HG03354 (cell line): ENCODE measurements around the gene COLEC11.
"Not testable (repeated sequence)": the region's sequence is repeated elsewhere in the genome, so short reads cannot be mapped to it uniquely, and the experiment has no call there.

Source experiments
- ATAC-seq: cut with Tn5 transposase; IDR thresholded peaks from one replicate; pipeline ENCODE4 v1.9.1; 2021; ENCODE audit warnings: mild to moderate bottlenecking; ENCODE audit not compliant: unreplicated experiment, poor library complexity, severe bottlenecking

COLEC11 gene

DNA sequence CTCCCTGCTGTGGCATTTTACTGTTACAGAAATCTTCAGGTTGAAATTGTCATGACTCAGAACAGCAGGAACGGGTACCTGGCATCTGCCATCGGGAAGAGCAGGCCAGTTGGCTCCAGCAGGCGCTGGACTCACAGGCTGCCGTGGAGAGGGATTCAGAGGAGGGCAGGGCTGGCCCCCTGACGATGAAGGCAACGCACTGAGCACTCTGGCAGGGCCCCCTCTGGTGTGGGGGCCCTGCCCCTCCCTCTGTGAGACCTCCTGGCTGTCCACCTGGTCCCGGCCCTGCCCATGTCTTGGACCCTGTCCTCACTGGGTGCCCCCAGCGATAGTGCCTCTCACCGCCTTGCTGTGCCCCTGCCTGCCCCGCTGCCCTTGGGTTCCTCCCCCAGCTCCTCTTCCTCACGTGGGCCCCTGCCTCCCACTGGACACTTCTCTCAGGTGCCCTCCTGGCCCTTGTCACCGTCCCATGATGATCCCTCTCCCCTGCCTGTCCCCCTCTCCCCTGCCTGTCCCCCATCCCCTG is 39.7 kb downstream of the COLEC11 start:
- no peak for ATAC-seq

DNA sequence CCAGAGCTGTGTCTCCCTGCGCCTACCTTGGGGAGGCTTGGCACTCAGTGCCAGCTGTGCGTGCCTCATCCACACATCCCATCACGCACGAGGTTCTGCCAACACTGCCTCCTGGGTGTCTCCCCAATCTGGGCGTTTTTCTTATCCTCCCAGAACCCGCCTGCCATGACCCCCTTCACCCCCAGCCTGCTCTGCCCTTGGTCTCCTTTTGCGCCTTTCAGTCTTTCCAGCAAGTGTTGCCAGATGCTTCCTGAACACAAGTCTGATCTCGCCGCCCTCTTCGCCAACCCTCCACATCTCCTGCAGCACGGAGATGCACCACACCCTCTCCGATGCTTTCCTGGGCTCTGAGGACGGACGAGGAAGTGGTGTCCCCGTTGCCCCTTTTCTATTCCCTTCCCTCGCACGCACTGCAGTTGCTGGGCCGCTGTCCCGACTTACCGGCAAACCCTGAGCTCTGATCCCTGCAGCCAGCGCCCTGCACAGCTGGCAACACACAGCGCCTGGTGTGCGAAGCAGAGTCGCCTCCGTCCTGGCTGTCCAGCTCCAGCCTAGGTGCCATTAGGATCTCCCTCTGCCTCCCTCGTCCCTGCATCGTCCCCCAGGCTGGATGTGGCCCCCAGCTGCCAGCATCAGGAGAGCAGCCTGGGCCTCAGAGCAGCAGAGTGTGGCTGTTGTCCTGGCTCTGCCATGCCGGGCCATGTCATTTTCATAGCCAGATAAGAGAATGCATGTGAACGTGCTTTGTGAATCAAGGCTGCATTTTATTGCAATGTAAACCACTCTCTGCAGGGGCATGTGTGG is 40.5 kb downstream of the COLEC11 start:
- no peak for ATAC-seq

DNA sequence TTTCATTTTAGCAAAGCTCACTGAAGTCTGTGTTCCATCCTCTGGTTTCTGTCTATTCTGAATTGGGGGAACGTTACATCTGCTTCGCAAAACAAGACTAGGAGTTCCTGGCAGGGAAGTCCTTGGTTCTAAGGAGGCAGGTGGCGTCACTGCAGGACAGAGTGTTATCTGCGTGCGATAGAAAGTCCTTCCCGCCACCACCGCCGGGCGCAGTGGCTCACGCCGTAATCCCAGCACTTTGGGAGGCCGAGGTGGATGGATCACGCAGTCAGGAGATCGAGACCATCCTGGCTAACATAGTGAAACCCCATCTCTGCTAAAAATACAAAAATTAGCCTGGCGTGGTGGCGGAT is 41.0 kb downstream of the COLEC11 start:
- ATAC-seq, result not testable (repeated sequence)

DNA sequence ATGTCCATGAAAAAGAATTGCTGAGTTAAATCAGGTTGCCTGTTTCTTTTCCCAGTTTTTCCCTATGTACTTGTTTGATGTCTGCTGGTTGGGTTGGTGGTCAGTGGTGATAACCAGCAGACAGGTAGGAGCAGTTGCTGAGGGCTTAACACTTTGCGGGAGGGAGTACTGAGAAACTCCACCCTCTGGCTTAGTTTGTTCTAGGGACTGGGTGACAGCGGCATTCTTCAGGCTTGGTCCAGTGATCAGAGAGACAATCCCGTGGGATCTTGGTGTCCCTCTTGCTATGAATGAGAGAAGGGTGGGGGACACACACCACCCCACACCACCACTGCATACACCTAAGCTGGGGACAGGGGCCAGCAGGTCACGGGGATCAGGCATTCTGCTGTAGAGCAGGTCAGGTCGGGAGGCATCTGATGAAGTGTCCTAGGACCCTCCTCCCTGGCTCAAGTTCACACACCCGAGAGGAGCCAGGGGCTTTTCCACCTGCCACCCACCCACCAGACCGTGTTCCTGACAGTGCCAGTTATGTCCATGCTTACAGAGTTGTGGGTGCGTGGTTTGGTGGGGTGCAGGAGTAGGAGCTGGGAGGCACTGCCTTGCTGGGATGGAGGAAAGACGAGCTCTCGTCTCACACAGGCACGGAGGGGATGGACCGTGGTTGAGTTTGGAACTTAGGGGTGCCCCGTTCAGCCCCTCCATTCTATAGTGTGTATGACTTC is 41.8 kb downstream of the COLEC11 start:
- ATAC-seq, result no peak

DNA sequence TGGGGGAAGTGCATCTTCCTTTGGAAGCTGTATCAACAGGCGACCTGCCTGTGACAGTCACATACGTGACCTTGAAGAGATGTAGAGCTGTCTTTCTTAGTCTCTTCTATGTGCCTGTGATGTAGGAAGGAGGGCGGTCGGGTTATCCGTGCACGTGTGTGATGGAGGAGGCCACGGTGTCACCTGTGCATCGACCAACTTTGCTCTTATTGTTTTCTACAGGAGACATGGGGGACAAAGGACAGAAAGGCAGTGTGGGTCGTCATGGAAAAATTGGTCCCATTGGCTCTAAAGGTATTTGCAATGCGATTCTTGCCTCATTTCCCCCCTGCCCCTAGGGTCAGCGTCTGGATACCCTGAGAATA is 42.4 kb downstream of the COLEC11 start:
- ATAC-seq, result no peak

DNA sequence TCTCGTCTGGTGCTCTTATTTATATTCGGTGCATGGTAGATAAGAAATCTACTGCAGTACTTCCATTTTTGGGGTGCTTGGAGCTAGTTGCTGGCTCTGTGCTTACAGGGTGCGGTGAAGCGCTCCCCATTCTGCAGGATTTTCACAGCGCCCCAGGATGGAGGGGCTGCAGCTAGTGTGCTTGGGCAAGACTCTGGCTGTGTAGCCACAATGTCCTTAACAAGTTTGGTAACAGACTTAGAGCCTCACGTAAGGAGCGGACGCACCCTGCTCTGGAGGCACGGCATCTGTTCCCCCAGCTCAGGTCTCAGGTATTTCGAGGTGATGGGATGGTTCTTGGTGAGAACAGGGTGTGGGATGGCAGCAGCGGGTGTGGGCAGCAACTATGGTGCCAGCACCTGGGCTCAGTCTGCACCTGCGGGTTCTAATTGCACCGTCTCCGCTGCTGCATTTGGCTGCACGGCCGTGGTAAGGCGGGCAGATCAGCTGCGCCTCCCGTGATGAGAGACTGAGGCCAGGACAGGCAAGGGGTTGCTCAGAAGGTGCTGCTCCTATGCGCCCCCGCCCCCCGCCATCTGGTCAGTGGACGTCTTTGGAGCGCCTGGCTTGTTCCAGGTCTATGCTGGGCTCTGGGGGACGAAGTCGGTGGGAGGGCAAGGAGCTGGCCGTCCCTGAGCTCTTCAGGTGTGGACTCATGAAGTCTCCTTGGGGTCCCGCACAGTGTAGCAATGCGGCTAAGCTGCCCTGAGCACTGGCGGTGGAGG is 43.0 kb downstream of the COLEC11 start:
- no peak for ATAC-seq

DNA sequence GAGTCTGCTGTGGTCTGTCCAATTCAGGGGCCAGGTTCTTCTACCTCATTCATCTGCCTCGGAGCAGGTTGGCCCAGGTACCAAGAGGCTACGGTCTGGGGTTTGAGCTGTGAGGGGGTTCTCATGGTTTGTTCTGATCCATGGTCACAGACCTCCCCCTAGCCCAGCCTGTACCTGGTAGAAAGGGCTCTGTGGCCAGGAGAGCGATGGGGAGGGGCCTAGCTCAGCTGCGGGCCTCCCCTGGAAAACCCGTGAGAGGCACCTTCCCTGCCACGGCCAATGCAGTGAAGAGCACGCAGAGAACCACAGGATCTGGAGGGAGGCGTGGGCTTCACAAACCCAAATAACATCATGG is 43.5 kb downstream of the COLEC11 start:
- ATAC-seq, result no peak

DNA sequence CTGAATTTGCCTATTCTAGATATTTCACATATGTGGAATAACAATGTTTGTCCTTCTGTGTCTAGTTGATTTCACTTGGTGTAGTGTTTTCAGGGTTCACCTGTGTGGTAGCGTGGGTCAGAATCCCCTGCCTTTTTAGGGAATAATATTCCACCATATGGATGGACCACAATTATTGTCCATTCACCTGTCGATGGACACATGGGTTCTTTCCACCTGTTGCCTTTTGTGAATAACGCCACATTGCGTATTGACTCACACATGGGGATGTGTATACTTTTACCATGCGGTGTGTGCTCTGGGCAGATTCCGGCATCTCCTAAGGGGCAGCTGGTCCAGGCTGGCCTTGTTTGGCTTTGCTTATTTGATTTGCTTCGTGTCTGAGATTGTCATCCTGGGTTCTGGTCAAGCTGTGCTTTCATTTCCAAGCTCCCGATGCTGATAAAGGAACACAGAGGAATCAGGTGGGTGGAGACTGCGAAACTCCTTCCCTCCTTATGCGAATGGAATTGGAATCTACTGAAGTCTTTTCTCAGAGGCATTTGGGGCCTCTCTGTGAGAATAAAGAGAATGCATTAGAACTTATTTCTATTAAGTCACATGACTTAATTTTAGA is 44.2 kb downstream of the COLEC11 start:
- ATAC-seq, result no peak

DNA sequence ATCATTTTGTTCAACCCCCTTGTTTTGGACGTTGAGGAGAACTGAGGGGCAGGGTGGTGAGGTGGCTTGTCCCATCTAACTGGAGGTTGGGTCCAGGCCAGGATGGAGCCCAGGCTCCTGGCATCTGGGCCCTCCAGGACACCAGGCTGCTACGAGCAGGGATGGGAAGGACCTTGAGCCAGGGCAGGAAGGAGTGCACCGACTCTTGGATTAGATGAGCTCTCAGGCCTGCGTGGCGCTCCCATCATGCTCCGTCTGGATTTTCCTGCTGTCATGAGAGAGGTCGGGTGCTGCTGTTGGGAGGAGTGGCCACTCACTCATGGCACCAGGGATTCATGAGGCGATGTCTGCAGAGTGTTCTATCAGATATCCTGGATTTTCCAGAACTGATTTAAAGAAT is 44.7 kb downstream of the COLEC11 start:
- ATAC-seq, result no peak

DNA sequence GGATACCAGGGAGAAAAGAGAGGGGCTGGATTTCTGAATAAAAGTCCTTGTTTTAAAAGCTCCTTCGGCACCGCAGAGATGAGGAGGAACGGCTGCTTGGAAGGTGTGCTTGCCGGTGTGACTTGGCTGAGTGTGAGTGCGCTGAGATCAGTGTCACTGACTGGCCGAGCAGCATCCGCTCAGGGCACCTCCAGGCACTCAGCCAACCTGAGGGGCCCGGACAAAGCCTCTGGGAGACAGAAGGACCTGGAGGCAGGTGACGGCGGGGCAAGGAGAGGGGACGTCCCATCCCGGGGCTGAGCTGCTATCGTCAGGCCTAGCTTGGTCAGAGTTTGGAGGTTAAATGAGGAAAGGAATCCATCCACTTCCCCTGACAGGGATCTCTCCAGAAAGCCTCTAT is 46.3 kb downstream of the COLEC11 start:
- no peak for ATAC-seq

DNA sequence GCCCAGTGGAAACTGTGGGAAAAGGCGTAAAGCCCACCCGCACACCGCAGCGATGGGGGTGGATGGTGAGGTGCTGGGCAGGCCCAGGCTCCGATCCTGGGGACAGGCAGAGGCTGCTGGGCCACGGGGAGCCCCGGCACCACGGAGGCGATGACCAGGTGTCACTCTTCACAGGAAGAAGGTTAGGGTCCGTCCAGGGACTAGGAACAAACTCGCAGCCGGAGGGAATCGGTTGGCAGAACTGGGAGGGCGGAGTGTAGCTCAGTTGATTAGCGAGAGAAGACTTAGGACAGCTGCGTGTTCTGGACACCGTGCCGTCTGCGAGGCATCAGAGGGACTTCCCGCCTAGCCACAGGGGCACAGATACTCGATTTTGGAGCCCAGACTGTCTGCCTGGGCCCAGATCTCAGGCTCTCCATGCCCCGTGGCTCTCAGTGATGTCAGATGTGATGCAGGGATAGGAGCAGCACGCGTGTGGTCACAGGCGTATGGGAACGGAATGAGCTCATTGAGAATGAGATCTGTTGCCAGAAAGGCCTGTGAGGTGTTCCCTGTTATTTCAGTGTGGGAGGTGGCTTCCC is 47.0 kb downstream of the COLEC11 start:
- no peak for ATAC-seq

DNA sequence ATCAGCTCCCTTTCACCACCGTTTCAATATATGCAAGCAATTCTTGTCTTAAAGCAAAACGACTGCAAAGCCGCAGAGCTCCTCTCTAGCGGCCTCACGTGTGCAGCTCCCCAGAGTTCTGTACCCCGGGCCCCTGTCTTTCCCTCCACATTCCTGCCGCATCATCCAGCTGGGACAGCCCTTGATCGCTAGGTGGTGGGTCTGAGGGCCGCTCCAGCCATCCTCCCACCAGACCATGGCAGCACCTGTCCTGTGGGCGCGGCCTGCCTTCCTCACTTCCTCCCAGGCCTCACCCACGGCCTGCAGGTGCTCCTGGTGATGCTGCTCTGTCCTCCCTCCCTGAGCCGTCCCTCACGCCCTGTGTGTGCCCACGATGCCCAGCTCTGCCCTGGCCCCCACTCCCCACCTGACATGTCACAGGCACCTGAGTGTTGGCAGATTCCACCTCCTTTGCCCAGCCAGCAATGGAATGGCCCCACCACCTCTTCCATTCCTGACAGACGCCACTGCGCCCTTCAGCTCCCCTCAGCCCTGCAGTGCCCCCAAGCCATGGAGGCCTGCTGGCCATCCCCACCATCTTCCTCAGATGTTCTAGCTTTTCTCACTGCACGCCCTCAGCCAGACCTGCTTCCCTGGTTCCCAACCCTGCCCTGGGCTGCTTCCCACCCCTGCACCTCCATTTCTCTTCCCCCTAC is 47.8 kb downstream of the COLEC11 start:
- no peak for ATAC-seq

DNA sequence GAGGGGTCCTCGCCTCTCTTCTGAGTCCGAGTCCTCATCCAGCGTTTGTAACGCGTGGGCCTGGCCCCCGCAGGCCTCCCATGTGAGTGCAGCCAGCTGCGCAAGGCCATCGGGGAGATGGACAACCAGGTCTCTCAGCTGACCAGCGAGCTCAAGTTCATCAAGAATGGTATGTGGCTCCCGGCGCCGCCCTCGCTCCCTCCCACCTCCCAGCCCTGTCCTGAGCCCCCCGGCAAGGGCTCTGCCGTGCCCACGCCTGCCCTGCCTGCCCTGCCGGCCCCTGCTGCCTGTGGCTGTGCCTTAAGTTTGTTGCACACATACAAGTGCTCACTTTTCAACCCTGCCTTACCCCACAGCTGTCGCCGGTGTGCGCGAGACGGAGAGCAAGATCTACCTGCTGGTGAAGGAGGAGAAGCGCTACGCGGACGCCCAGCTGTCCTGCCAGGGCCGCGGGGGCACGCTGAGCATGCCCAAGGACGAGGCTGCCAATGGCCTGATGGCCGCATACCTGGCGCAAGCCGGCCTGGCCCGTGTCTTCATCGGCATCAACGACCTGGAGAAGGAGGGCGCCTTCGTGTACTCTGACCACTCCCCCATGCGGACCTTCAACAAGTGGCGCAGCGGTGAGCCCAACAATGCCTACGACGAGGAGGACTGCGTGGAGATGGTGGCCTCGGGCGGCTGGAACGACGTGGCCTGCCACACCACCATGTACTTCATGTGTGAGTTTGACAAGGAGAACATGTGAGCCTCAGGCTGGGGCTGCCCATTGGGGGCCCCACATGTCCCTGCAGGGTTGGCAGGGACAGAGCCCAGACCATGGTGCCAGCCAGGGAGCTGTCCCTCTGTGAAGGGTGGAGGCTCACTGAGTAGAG is 48.7 kb downstream of the COLEC11 start:
- ATAC-seq, result no peak

DNA sequence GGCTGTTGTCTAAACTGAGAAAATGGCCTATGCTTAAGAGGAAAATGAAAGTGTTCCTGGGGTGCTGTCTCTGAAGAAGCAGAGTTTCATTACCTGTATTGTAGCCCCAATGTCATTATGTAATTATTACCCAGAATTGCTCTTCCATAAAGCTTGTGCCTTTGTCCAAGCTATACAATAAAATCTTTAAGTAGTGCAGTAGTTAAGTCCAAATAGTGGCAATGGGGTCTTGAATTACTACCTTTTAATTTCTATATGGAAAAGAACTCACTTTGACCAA is 49.3 kb downstream of the COLEC11 start:
- peak; percentile 72 for ATAC-seq

DNA sequence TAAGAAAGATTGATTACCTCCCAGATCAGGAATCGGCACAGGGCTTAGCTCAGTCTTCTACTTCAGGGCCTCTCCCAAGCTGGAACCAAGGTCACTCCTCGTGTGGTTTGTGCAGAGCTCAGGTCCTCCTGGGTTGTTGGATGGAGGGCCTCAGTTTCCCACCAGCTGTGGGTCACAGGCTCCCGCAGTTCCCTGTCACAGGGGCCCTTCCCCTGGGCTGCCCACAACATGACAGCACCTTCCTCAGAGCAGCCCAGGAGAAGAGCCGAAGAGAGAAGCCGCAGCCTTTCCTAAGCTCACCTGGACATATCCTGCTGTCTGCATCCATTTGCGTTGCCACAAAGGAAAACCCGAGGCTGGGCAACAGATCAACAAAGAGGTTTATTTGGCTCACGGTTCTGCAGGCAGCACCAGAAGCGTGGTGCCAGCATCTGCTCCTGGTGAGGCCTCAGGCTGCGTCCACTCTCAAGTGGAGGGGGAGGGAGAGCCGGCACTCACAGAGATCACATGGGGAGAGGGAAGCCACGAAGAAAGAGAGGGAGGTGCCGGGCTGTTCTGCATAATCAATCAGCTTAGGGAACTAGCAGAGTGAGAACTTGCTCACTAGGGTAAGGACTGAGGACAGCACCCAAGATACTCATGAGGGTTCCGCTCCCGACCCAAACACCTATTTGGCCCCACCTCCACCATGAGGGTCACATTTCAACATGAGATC is 50.1 kb downstream of the COLEC11 start:
- no peak for ATAC-seq

DNA sequence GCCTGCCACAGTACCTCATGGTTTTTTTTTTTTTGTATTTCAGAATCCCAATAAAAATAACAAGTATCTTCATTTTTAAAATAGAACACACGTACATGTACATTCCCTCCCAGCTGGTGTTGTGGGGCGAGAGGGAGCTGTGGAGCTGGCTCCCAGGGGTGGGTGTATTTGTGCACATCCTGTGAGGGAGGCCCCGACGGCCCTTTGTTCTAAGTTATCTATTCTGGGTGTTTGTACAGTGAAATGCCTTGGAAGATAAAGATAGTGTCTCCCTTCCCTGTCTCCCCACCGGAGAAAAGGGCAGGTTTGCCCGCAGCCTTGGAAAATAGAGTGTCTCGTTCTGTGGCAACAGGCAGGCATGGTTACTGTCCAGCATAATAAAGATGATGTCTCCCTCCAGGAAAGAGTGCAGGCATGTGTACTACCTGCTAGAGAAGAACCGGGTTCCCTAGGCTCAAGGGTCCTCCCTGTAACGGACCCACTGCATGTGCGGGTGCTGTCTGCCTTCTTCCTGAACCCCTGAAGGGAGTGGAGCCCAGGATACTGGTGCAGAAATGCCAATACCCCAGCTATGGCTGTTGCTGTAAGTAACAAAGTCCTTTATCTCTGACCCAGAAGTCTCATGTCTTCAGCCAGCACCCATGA is 51.0 kb downstream of the COLEC11 start:
- no peak for ATAC-seq

DNA sequence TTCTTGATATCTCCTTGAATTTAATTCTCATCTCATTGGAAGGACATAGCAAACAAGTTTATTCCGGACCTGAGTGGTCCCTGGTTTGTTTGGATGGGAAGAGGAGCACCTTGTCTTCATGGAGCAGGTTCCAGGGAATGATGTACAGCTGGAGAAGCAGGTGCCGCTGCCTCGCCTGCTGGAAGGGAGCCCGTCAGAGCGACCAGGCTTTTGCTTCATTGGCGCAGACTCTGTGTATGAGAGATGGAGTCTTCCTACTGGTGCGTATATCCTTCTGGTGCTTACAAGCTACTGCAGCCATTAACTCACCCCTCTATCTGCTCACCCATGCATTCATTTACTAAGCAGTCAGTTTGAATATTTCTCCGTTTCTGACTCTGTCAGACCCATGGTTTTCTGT is 51.5 kb downstream of the COLEC11 start:
- ATAC-seq, result no peak

DNA sequence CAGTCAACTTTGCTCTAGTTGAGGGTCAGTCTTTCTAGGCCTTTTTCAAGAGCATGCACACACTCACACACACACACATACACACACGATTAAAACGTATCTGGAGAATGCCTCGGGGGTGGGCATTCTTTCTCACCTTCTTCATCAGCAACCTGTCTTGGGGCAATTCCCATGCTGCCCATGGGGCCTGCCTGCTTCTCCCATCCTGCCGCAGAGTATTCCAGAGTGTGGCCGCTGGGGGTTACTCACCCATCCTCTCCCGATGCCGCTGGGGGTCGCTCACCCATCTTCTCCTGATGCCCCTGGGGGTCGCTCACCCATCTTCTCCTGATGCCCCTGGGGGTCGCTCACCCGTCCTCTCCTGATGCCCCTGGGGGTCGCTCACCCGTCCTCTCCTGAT is 52.3 kb downstream of the COLEC11 start:
- no peak for ATAC-seq
